Mucosa of descending colon (tissue), 3 donors: ENCODE measurements around the gene TMEM165. TPM values are rescaled to one million over a fixed set of nuclear protein-coding genes. Genes with fewer than 3 reads are reported as not detected.

Experiments
- ATAC-seq: fragments of 200-7000 bp; cut with Tn5 transposase; one replicate; pipeline ENCODE4 v1.9.1; 2020; ENCODE audit warnings: mild to moderate bottlenecking, moderate library complexity
- DNase-seq, 3 donors: peaks; one replicate each; pipeline ENCODE4 v3.0.0-alpha.2; 2020
- H3K36me3 ChIP-seq: fragments of 200-600 bp; one replicate; pipeline ENCODE4 v1.8.0; 2021; ENCODE audit warnings: low read depth, mild to moderate bottlenecking
- H3K4me1 ChIP-seq: fragments of 200-600 bp; one replicate; pipeline ENCODE4 v1.8.0; 2021; ENCODE audit warnings: low read depth, mild to moderate bottlenecking
- H3K4me3 ChIP-seq: fragments of 200-600 bp; one replicate; pipeline ENCODE4 v1.8.0; 2021; ENCODE audit warnings: mild to moderate bottlenecking
- H3K9me3 ChIP-seq: fragments of 200-600 bp; one replicate; pipeline ENCODE4 v1.8.0; 2021; ENCODE audit warnings: mild to moderate bottlenecking
- CTCF ChIP-seq: fragments of 200-600 bp; IDR thresholded peaks from one replicate; pipeline ENCODE4 v1.8.0; 2022; ENCODE audit warnings: antibody characterized with exemption, mild to moderate bottlenecking
- intact Hi-C, 2 donors: fragments of 100-400 bp; cut with DNase I in 1 of 2; cut with micrococcal nuclease in 1 of 2; formaldehyde crosslinking; loops; one replicate each; pipeline versions ENCODE4 v1.11.0 to v1.11.1; 2022; cut with DNase I, micrococcal nuclease
- total RNA-seq, 3 donors: library from RNA; stranded (reverse); fragmentation: NEBNext Ultra II Directional in 2 of 3; extraction: Animal tissue kit (Norgen Biotek cat#: 25700) in 2 of 3; gene quantifications; one replicate each; pipeline versions ENCODE4 v1.2.1 to v1.2.4, GENCODE V29; 2021 to 2023
- donor health status: DM: no; HTN: no; CAD: no; lungs with moderate emphysema.
- donor health status: DM: no; HTN: no; CAD: no.
- donor health status: DM: no; HTN: yes; CAD: no.

TMEM165 gene
- total RNA-seq, 3 donors from 2014 or later: 56.4 to 85.8 (median 77.6) TPM

GRCh38 chr4:55438314-55438713 is 42.6 kb downstream of the TMEM165 start:
- Histone ChIP-seq H3K4me3 (no peak overlapping the region), H3K9me3 (no peaks in the 10 kb centered on the region), H3K36me3 (no peaks in the 10 kb centered on the region), H3K4me1 (peaks cover 8% of the 10 kb centered on the region)
- no peak for TF ChIP-seq CTCF
- intact Hi-C loops: no loop called here
- peak in 2 of 3 donors; percentile 30 to 32 for DNase-seq
- ATAC-seq: peak; percentile 79

- Histone ChIP-seq H3K4me1 (peaks cover 8% of the 10 kb centered on the region), H3K4me3 (no peak overlapping the region), H3K36me3 (no peaks in the 10 kb centered on the region), H3K9me3 (no peaks in the 10 kb centered on the region)
- DNase-seq (no peak), ATAC-seq (no peak)
- no peak for TF ChIP-seq CTCF
- intact Hi-C loops: no loop called here
Measured at GRCh38 chr4:55439023-55439422, 43.3 kb downstream of the TMEM165 start.

GRCh38 chr4:55440786-55441185 is 45.0 kb downstream of the TMEM165 start:
- intact Hi-C loops: no loop called here
- H3K4me1 ChIP-seq: peaks cover 8% of the 10 kb centered on the region
- TF ChIP-seq CTCF: no peak
- no peaks in the 10 kb centered on the region for H3K36me3 ChIP-seq
- H3K4me3 ChIP-seq: no peak overlapping the region
- no peak for ATAC-seq
- H3K9me3 ChIP-seq: no peaks in the 10 kb centered on the region
- no peak for DNase-seq

GRCh38 chr4:55442541-55442940 is 46.8 kb downstream of the TMEM165 start:
- H3K9me3 ChIP-seq: no peaks in the 10 kb centered on the region
- peaks cover 7% of the 10 kb centered on the region for H3K4me1 ChIP-seq
- intact Hi-C loops: no loop called here
- no peaks in the 10 kb centered on the region for H3K36me3 ChIP-seq
- ATAC-seq (no peak), DNase-seq (no peak)
- no peak for TF ChIP-seq CTCF
- no peak overlapping the region for H3K4me3 ChIP-seq

- H3K9me3 ChIP-seq: no peaks in the 10 kb centered on the region
- ATAC-seq (no peak), DNase-seq (peak in 1 of 3 donors; percentile 12)
- intact Hi-C loops: no loop called here
- no peaks in the 10 kb centered on the region for H3K4me1 ChIP-seq
- TF ChIP-seq CTCF: no peak
- H3K4me3 ChIP-seq: no peak overlapping the region
- no peaks in the 10 kb centered on the region for H3K36me3 ChIP-seq
Measured at GRCh38 chr4:55444827-55445226, 49.1 kb downstream of the TMEM165 start.

DNA sequence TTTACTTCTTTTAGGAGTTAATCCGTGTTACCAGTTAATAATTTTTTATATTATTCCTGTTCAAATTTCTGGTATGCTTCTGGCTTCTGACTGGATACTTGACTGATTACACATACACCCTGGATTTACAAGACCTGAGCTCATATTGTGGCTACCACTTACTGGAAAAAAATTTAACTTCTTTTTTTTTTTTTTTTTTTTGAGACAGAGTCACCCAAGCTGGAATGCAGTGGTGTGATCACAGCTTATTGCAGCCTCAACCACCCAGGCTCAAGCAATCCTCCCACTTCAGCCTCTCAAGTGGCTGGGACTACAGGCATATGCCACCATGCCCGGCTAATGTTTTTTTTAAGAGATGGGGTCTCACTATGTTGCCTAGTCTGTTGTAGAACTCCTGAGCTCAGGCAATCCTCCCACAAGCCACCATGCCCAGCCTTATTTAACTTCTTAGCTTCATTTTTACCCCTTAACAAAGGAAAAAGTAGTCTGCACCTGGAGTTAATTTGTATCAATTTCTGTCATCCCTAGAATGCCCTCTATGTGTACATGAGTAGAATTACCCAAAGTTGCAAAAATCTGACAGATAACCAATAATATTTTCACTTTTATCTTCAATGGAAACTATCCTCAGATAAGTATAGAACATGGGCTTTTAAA is 50.3 kb downstream of the TMEM165 start:
- intact Hi-C loops: no loop called here
- ATAC-seq (no peak), DNase-seq (no peak)
- no peaks in the 10 kb centered on the region for H3K36me3 ChIP-seq
- no peaks in the 10 kb centered on the region for H3K9me3 ChIP-seq
- H3K4me1 ChIP-seq: no peaks in the 10 kb centered on the region
- no peak for TF ChIP-seq CTCF
- no peak overlapping the region for H3K4me3 ChIP-seq
